ENCODE results near the gene NCOA3.
"Not testable (repeated sequence)": the region's sequence is repeated elsewhere in the genome, so short reads cannot be mapped to it uniquely, and the experiment has no call there.

Gene NCOA3

DNA sequence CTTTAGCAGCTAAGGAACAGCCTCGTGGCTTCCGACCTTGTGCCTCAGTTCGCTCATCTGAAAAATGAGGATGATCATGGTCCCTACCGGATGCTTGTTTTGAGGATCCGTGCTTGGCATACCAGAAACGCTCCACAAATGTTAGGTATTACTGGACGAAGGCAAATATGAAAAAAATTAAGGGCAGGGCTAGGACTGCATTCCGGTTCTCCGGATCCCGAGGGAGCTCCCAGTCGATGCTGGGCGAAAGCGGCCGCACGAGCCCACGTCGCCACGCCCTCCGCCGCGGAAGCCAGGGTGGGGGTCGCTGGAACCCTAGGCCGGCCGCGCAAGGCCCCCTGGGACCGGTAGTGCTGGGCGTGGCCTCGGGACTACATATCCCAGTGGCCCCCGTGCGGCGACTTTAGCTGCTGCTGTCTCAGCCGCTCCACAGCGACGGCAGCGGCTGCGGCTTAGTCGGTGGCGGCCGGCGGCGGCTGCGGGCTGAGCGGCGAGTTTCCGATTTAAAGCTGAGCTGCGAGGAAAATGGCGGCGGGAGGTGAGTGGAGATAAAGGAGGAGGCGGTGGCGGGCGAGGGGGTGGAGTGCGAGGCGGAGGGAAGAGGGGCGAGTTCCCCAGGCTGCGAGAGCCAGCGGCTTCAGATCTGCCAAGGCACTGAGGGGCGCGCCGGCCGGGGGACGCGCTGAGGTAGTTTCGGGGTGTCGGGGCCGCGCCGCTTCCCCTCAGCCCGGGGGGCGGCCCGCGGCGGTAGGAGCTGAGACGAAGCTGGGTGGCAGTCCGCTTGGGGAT lies at the start of gene NCOA3:
TSS of gene NCOA3 (plus strand) at position 406 of the 789 bp plus-strand sequence. CDS start 120,361 bp downstream, outside the sequence.
- peak; percentile 73 for DNase-seq (ENCODE audit: low read depth)

DNA sequence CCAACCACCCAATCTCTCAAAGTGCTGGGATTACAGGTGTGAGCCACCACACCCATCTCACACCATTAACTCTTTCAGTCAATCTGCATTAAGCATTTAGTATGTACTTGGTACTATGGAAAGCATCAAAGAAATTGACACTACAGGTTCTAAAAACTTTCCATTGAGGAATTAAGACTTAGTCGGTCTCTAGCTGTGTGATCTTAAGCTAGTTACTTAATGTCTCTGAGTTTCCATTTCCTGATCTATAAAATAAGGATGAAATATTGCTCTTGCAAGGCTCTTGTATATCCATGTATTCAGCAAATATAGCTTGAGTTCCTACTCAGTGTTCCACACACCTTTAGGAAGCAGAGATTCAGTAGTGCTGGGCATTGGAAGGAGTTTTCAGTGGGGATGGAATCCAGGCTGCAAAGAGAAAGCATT lies 48.9 kb upstream of the NCOA3 start:
- DNase-seq (ENCODE audit: low read depth) = no peak

DNA sequence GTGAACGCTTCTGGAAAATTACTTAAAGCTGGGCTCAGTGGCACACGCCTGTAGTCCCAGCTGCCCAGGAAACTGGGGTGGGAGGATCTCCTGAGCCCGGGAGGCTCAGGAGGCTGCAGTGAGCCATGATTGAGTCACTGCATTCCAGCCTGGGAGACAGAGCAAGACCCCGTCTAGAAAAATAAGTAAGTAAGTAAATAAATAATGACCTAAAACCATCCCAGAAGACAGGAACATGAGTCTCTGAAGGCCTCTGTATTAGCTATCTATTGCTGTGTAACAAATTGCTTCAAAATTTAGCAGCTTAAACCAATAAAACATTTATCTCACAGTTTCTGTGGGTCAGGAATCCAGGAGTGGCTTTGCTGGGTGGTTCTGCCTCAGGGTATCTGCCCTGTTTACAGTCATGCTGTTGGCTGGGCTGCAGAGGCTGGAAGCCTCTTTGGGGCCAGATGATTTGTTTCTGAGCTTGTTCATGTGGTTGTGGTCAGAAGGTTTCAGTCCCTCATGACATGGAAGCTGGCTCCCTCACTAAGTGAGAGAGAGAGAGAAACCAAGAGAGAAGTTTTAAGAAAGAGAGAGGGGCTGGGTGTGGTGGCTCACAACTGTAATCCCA lies 48.4 kb upstream of the NCOA3 start:
- peak; percentile 84 for DNase-seq (ENCODE audit: low read depth)

DNA sequence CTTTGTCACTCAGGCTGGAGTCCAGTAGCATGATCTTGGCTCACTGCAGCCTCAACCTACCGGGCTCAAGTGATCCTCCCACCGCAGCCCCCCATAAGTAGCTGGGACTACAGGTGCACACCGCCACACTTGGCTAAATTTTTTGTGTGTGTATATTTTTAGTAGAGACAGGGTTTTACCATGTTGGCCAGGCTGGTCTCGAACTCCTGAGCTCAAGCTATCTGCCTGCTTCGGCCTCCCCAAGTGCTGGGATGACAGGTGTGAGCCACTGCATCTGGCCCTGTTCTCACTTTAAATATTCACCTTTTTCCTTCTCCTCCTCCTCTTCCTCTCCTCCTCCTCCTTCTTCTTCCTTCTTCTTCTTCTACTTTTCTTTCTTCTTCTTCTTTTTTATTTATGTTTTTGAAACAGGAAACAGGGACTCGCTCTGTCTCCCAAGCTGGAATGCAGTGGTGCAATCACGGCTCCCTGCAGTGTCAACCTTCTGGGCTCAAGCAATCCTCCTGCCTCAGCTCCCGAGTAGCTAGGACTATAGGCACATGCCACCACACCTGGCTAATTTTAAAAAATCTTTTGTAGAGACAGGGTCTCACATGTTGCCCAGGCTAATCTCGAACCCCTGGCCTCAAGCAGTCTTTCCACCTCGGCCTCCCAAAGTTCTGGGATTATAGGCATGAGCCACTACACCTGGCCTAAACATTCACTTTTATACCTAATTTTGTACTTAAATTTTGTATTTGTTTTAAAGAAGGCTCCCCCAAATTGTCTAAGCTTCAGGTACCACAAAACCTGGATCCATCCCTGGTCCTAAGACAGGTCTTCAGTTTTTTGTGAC lies 47.2 kb upstream of the NCOA3 start:
- no peak for DNase-seq (ENCODE audit: low read depth)

DNA sequence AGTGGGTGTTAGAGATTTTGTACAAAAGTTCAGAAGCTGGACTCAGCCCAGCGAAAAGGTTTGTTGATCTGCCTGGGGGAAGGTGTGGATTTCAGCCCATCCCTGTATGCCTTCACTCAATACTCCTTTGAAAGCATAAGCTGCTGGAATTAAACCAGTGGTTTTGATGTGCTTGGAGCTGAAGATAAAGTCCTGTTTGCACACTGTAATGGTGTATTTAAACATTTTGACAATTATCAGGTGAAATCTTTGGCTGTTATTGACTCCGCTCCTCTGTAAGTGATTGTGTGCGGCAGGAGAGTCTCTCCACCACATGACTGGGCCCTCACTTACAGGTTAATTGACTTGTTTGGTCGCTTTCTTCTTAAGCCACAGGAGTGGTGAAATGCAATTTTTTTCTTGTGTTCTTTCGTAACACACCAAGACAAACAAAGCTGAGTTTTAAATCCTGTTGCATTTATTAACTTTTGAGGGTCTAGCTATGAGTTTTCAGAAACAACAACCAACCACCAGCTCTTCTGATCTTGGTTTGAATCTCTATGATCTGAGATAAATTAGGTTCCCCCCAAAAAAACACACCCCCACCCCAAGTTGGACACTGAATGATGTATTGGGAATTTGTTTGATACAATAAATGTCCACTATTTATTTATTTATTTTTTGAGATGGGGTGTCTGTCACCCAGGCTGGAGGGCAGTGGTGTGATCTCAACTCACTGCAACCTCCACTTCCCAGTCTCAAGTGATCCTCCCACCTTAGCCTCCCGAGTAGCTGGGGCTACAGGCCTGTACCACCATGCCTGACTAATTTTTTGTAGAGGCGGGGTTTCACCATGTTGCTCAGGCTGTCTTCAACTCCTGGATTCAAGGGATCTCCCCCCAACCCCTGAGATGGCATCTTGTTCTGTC lies 46.3 kb upstream of the NCOA3 start:
- no peak for DNase-seq (ENCODE audit: low read depth)

DNA sequence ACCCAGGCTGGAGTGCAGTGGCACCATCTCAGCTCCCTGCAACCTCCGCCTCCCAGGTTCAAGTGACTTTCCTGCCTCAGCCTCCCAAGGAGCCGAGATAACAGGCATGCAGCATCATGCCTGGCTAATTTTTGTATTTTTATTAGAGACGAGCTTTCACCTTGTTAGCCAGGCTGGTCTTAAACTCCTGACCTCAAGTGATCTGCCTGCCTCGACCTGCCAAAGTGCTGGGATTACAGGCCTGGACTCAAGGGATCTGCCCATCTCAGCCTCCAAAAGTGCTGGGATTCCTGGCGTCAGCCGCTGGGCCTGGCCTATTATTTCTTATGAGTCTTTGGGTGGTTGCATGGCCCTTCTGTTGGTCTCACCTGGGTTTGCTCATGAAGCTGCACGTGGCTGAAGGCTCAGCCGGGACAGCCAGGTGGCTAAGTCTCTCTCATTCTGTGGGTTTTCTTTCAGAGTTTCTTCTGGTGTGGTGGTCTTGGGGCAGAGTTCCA lies 45.6 kb upstream of the NCOA3 start:
- DNase-seq (ENCODE audit: low read depth) = no peak

DNA sequence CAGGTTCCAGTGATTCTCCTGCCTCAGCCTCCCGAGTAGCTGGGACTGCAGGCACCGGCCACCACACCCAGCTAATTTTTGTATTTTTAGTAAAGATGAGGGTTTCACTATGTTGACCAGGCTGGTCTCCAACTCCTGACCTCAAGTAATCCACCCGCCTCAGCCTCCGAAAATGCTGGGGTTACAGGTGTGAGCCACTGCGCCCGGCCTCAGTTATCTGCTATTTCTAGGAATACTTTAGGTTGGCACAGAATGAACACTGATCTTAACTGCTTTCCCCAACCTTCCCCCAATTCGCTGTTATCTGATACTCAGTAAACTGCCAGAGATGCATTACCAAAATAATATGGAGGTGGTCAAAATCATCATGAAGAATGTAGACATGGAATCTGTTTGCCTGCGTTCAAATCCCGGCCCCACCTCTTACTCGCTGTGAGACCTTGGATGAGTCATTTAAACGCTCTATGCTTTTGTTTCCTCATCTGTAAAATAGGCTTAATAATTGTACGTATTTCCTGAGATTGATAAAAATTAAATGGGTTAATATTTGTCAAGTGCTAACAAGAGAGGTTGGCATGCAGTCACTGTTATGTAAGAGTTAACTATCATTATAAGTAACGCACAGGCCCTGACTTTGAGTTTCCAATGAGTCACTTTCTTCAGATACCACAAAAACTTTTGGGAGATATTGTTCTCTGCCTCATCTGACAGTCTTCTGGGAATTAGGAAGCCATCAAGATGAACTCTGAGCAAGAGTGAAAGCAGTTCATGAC lies 44.5 kb upstream of the NCOA3 start:
- peak; percentile 88 for DNase-seq (ENCODE audit: low read depth)

DNA sequence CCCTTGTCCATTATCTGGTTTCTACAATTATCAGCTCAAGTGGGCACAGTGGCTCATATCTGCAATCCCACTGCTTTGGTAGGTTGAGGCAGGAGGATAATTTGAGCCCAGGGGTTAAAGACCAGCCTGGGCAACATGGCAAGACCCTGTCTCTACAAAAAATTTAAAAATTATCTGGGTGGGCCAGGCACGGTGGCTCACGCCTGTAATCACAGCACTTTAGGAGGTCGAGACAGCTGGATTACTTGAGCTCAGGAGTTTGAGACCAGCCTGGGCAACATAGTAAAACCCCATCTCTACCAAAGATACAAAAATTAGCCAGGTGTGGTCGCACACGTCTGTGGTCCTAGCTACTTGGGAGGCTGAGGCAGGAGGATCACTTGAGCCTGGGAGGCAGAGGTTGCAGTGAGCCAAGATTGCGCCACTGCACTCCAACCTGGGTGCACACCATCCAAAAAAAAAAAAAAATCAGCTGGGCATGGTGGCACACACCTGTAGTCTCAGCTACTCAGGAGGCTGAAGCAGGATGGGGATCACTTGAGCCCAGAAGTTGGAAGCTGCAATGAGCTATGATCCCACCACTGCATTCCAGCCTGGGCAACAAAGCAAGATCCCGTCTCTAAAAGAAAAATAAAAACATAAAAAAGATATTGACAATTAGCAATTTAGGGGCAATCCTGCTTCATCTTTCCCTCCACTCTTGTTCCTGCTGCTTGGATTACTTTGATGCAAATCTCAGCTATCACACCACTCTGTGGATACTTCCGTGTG lies 43.2 kb upstream of the NCOA3 start:
- DNase-seq (ENCODE audit: low read depth) = not testable (repeated sequence)

DNA sequence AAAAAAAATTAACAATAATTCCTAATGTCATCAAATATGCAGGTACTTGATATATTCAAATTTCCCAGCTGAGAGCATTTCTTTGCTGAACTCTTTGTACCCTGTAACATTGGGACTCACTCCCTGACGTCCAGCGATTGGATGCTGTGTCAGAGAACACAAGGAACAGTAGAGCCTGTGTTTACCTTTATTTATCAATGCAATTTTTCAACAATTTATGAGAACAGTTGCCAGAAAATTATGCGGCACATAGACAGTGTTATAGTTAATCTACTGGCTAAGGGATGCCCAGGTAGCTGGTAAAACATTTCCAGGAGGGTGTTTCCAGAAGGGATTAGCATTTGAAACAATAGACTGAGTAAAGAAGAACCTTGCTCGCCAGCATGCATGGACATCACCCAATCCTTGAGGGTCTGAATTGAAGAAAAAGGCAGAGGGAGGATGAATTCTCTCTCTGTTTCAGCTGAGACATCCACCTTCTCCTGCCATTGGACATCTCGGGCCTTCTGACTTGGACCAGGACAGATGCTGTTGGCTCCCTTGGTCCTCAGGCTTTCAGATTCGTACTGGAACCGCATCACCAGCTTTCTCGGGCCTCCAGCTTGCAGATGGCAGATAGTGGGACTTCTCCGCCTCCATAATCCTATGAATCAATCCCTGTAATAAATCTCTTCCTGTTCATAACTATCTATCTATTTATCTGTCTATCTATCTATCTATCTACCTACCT lies 42.2 kb upstream of the NCOA3 start:
- no peak for DNase-seq (ENCODE audit: low read depth)

DNA sequence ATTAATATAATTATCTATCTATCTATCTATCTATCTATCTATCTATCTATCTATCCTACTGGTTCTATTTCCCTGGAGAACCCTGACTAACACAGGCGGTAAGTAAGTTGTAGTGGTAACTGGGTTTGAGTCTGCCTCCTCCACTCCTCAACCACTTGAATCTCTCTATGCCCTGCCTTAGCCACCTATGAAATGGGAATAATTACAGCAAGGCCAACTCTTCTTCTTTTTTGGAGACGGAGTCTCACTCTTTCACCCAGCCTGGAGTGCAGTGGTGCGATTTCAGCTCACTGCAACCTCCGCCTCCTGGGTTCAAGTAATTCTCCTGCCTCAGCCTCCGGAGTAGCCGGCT lies 41.0 kb upstream of the NCOA3 start:
- DNase-seq (ENCODE audit: low read depth) = not testable (repeated sequence)

DNA sequence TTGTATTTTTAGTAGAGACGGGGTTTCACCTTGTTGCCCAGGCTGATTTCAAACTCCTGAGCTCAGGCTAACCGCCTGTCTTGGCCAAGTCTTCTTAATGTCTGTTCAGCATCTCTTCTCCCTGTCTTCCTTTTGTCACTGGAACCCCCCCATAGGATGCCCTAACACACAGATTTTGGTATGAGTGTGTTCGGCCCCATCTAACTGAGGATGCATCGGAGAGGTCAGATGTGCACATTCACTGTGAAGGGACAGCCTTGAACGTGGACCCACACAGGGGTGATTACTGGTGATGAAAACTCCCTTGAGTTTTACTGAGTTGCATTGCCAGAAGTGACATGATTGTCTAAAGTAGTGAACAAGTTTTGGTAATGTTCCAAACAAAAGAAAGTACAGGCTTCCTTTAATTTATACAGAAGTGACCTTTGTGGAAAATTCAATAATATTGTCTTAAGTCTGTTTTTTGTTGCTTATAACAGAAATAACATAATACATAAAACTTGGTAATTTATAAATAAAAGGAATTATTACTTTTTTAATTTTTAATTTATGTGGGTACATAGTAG lies 40.5 kb upstream of the NCOA3 start:
- DNase-seq (ENCODE audit: low read depth) = no peak

DNA sequence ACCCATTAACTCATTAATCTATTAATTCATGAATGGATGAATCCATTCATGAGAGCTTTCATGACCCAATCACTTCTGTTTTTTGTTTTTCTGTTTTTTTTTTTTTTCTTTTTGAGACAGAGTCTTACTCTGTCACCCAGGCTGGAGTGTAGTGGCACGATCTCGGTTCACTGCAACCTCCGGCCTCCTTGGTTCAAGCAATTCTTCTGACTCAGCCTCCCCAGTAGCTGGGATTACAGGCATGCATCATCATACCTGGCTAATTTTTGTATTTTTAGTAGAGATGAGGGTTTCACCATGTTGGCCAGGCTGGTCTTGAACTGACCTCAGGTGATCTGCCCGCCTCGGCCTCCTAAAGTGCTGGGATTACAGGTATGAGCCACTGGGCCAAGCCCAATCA lies 39.8 kb upstream of the NCOA3 start:
- DNase-seq (ENCODE audit: low read depth) = not testable (repeated sequence)

DNA sequence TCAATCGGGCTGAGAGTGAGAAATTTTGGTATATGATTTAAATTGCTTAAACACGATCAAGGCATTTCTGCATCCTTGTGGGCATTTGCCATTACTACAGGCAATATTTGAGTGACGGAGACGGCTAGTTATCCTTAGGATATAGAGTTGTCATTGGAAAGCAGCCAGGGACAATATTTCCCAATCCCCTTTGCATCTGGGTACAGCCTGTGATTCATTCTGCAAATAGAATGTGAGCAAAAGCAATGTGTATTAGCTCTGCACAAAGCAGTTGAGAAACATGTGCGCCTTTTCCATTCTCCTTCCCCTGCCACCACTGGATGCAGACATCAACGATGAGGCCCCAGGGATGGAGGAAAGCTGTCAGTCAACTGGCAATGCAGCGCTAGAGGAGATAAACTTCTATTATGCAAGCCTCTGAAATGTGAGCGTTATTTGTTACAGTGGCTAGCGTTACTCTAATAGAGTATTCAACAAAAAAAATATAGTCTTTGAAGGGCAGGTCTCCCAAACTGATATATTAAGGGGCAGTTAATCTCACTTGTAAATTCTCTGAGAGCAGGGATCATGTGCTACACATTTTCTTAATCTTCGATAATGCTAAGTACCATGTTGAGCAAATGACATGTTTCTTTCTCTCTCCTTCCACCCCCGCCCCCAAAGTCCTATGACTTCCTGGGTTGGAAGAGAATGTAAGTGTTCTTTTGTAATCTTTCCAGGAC lies 37.1 kb upstream of the NCOA3 start:
- DNase-seq (ENCODE audit: low read depth) = peak; percentile 98

DNA sequence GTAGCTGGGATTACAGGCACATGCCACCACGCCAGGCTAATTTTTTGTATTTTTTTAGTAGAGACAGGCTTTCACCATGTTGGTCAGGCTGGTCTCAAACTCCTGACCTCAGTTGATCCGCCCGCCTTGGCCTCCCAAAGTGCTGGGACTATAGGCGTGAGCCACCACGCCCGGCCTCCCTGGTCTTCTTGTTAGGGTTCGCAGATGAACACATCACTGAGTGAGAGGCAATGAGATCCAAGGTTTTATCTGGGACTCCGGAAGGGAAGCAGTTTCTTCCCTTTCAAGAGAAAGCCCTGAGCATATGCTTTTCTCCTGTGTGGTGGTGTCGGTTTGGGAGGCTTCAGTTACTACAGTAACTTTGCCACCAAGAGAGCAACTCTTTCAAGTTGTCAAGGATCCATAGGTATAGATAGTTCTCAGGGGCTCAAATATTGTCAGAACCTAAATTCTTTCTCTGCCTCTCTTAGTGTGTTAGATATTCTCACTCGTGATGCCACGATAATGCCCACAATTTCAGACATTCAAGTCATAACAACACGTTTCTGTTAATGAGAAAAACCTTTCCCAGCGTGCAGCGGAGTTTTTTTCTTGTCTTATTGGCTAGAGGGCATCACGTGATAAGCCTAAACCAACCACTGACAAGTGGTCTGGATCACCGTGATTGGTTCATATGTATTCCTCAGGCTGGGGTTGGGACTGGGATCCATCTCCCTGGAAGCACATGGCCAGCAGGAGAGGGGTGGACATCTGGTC lies 36.2 kb upstream of the NCOA3 start:
- no peak for DNase-seq (ENCODE audit: low read depth)

DNA sequence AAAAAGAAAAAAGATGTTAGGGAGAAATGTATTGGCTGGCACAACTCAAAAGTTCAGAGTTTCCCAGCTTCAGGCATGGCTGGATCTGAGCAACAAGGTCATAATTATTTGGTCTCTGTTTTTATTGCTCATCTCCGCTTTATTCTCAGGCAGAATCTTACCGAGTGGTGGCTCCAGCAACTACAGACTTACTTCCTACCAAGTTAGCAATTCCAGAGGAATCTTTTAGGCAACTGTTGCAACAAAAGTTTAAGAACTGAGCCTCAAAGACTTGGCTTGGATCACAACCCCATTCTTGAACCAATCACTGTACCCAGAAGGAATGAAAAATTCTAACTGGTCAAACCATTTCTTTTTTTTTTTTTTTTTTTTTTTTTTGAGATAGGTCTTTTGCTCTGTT lies 35.5 kb upstream of the NCOA3 start:
- peak; percentile 54 for DNase-seq (ENCODE audit: low read depth)

DNA sequence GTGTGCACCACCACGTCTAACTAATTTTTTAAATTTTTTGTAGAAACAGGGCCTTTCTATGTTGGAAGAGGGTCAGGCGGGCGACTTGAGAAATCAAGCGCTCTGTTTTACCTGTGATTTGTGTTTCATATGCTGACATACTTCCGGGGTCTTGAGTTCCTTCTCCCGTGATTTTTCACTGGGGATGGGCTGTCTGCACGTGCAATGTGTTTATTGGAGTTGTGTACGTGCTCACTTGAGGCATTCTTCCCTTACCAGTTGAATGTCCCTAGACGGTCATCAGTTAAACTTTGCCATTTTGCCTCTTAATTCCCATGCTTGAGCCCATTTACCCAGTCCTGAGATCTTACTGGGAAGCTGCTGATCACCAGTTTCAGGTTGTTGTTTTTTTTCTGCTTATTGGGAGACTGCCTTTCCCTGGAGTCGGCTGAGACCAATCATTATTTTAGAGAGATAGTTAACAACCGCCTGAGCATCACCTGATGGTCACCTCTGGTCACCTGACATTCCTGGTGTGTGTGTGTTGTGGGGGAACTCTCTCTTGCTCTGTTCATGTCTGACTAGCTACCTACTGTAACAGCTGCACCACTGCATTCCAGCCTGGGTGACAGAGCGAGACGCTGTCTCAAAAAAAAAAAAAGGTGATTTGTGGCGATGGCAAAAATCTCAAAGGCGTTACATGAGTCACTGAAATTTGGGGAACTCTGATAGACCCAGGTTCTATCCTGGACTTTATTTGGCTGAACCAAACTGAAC lies 34.8 kb upstream of the NCOA3 start:
- no peak for DNase-seq (ENCODE audit: low read depth)

All from stromal cell of bone marrow (primary cell).